GM13977 (cell line): ENCODE measurements around the gene ZNF593.

ENCODE experiments used
- DNase-seq: peaks from one replicate; pipeline ENCODE4 v3.0.0; 2012; ENCODE audit warnings: low spot score
- in situ Hi-C: fragments of 300-500 bp; cut with MboI; formaldehyde crosslinking; loops from one replicate; pipeline ENCODE4 v1.12.0; 2022; ENCODE audit warnings: low sequenced_read_pairs, low pct_unique_long_range_greater_than_20kb, mixed read lengths, inconsistent platforms; ENCODE audit not compliant: unreplicated experiment
- TF ChIP-seq, protein P1 (sequence below): IDR thresholded peaks from 2 replicates; pipeline ENCODE4 v1.5.1; 2012; ENCODE audit warnings: mild to moderate bottlenecking, control low read depth; ENCODE audit not compliant: insufficient read depth; ENCODE audit errors: extremely low read depth, missing control alignments

Gene ZNF593

GRCh38 chr1:26125946-26126320 lies 43.8 kb upstream of the ZNF593 start:
- in situ Hi-C loops = no loop called here
- TF ChIP-seq, protein P1, sequence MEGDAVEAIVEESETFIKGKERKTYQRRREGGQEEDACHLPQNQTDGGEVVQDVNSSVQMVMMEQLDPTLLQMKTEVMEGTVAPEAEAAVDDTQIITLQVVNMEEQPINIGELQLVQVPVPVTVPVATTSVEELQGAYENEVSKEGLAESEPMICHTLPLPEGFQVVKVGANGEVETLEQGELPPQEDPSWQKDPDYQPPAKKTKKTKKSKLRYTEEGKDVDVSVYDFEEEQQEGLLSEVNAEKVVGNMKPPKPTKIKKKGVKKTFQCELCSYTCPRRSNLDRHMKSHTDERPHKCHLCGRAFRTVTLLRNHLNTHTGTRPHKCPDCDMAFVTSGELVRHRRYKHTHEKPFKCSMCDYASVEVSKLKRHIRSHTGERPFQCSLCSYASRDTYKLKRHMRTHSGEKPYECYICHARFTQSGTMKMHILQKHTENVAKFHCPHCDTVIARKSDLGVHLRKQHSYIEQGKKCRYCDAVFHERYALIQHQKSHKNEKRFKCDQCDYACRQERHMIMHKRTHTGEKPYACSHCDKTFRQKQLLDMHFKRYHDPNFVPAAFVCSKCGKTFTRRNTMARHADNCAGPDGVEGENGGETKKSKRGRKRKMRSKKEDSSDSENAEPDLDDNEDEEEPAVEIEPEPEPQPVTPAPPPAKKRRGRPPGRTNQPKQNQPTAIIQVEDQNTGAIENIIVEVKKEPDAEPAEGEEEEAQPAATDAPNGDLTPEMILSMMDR = no peak
- no peak for DNase-seq

GRCh38 chr1:26126321-26127084 lies 43.2 kb upstream of the ZNF593 start:
- TF ChIP-seq, protein P1 = no peak
- DNase-seq = peak; percentile 69
- in situ Hi-C loops = no loop called here

GRCh38 chr1:26127235-26128163 lies 42.2 kb upstream of the ZNF593 start:
- TF ChIP-seq, protein P1 = no peak
- no peak for DNase-seq
- in situ Hi-C loops = no loop called here

DNA sequence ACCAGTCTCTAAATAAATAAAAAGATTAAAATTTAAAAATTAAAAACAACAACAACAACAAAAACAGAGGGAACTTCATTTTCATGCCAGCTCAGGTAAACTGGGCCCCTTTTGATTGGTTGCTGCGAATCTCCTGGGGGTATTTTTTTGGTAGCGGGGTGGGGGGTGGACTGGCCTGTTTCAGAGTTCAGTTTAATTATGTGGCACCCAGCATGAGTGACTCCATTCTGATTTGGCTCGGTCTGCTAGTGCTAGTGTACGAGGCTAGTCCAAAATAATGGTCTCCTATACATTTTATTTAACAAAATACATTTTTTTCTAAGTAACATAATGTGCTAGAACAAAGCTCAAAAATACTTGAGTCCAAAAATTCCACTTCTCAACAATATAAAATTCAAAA lies 39.9 kb upstream of the ZNF593 start:
- TF ChIP-seq, protein P1 = no peak
- DNase-seq = no peak
- in situ Hi-C loops = no loop called here

- no peak for DNase-seq
- in situ Hi-C loops = no loop called here
- TF ChIP-seq, protein P1 = no peak
These were observed 39.0 kb upstream of the ZNF593 start for GRCh38 chr1:26130695-26131094.

DNA sequence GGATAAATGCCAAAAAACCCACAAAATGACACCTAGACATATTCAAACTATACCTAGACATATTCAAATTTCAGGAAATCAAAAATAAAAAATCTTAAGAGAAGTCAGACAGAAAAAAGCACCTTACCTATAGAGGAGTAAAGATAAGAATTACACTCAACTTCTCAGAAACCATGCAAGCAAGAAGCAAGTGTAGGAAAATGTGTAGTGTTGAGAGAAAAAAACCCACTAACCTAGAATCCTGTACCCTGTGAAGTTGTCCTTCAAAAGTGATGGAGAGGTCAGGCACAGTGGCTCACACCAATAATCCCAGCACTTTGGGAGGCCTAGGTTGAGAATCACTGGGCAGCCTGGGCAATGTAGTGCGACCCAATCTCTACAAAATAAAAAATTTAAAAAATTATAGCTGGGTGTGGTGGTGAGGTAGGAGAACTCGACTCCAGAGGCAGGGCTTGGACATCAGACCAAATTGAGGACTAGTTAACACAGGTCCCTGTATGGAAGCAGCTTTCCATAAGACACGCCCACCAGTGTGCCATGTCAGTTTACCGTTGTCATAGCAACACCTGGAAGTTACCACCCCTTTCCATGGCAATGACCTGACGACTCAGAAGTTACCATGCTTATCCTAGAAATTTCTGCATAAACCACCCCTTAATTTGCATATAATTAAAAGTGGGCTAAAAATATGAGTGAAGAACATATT lies 37.4 kb upstream of the ZNF593 start:
- no peak for DNase-seq
- in situ Hi-C loops = no loop called here

More for the DNA sequence above, 37.4 kb upstream of the ZNF593 start:
- TF ChIP-seq, protein P1 = no peak
